IMR-90 (cell line): ENCODE results near the gene TAF1B. TPM values are rescaled to one million over a fixed set of nuclear protein-coding genes. Genes with fewer than 3 reads are reported as not detected.
"Not testable (repeated sequence)": the region's sequence is repeated elsewhere in the genome, so short reads cannot be mapped to it uniquely, and the experiment has no call there.

Source experiments
- ATAC-seq: fragments of 200-7000 bp; cut with Tn5 transposase; 2 replicates; pipeline ENCODE4 v1.9.1; 2020; ENCODE audit warnings: low read depth, mild to moderate bottlenecking, moderate library complexity
- BruUV-seq: library from RNA; stranded (reverse); fragments of 400-500 nt; replicated peaks from 2 replicates; lab custom pipeline; 2021; lab: Mats Ljungman, UMichigan
- CTCF ChIA-PET: fragments of 300-600 bp; formaldehyde crosslinking; extraction: SDS; loops from one replicate; lab custom pipeline; 2021; ENCODE audit warnings: antibody characterized with exemption; lab: Yijun Ruan, JAX
- POLR2A ChIA-PET: fragments of 300-600 bp; sonication (Branson Sonifier 250); formaldehyde crosslinking; loops from one replicate; lab custom pipeline; 2022; ENCODE audit warnings: antibody characterized with exemption; ENCODE audit not compliant: unreplicated experiment; lab: Charles Lee
- DNase-seq: peaks from one replicate; pipeline ENCODE4 v3.0.0; 2013
- H2AFZ ChIP-seq: replicated peaks from 2 replicates; pipeline ENCODE3; 2013; ENCODE audit warnings: low read length, mild to moderate bottlenecking; ENCODE audit not compliant: poor library complexity
- H2AK5ac ChIP-seq: 2 replicates; pipeline ENCODE4 v1.6.1; 2013; ENCODE audit warnings: low read depth, low read length, inconsistent platforms
- H2AK9ac ChIP-seq: replicated peaks from 2 replicates; pipeline ENCODE3; 2013; ENCODE audit warnings: mild to moderate bottlenecking, low read depth, low read length, moderate library complexity; ENCODE audit not compliant: poor library complexity
- H2BK120ac ChIP-seq: 2 replicates; pipeline ENCODE4 v1.6.1; 2013; ENCODE audit warnings: low read depth, low read length, inconsistent platforms
- H2BK15ac ChIP-seq: 3 replicates; pipeline ENCODE4 v1.6.1; 2013; ENCODE audit warnings: low read depth, low read length, inconsistent platforms
- H2BK20ac ChIP-seq: 2 replicates; pipeline ENCODE4 v1.6.1; 2013; ENCODE audit warnings: low read depth, mild to moderate bottlenecking, inconsistent platforms, low read length, moderate library complexity
- H2BK5ac ChIP-seq: 2 replicates; pipeline ENCODE4 v1.6.1; 2013; ENCODE audit warnings: mild to moderate bottlenecking, low read depth, low read length, inconsistent platforms; ENCODE audit not compliant: poor library complexity, severe bottlenecking
- H3K14ac ChIP-seq: replicated peaks from 2 replicates; pipeline ENCODE4 v1.6.1; 2013; ENCODE audit warnings: low read depth, low read length, inconsistent platforms
- H3K18ac ChIP-seq: 2 replicates; pipeline ENCODE4 v1.6.1; 2013; ENCODE audit warnings: low read depth, low read length, control low read depth
- H3K23ac ChIP-seq: 2 replicates; pipeline ENCODE4 v1.6.1; 2013; ENCODE audit warnings: low read depth, low read length, inconsistent platforms
- H3K27ac ChIP-seq: 2 replicates; pipeline ENCODE4 v1.5.1; 2013; ENCODE audit warnings: mild to moderate bottlenecking, control low read depth, low read length; ENCODE audit not compliant: insufficient read depth
- H3K27me3 ChIP-seq: 2 replicates; pipeline ENCODE4 v1.6.1; 2013; ENCODE audit warnings: low read length; ENCODE audit not compliant: control insufficient read depth, insufficient read depth
- H3K36me3 ChIP-seq: 2 replicates; pipeline ENCODE4 v1.6.1; 2013; ENCODE audit warnings: low read length, mixed read lengths; ENCODE audit not compliant: control insufficient read depth, insufficient read depth
- H3K4ac ChIP-seq: 2 replicates; pipeline ENCODE4 v1.6.1; 2013; ENCODE audit warnings: low read depth, low read length, inconsistent platforms
- H3K4me1 ChIP-seq: 2 replicates; pipeline ENCODE4 v1.6.1; 2013; ENCODE audit warnings: low read length, mixed read lengths; ENCODE audit not compliant: control insufficient read depth, insufficient read depth
- H3K4me2 ChIP-seq: 2 replicates; pipeline ENCODE4 v1.6.1; 2013; ENCODE audit warnings: low read depth, mild to moderate bottlenecking, control low read depth, low read length, moderate library complexity
- H3K4me3 ChIP-seq: 2 replicates; pipeline ENCODE4 v1.5.1; 2013; ENCODE audit warnings: low read depth, mild to moderate bottlenecking, control low read depth, low read length, moderate library complexity; ENCODE audit not compliant: insufficient read depth
- H3K56ac ChIP-seq: 2 replicates; pipeline ENCODE4 v1.6.1; 2013; ENCODE audit warnings: low read length, inconsistent platforms; ENCODE audit not compliant: insufficient read depth; ENCODE audit errors: extremely low read depth
- H3K79me1 ChIP-seq, 2 experiments: 2 replicates each; pipeline ENCODE4 v1.6.1; 2013; ENCODE audit warnings: low read length in 2 of 2, inconsistent platforms in 1 of 2, low read depth in 1 of 2
- H3K9ac ChIP-seq: 2 replicates; pipeline ENCODE4 v1.6.1; 2013; ENCODE audit warnings: low read depth, low read length, control low read depth
- H3K9me1 ChIP-seq: 2 replicates; pipeline ENCODE4 v1.6.1; 2013; ENCODE audit warnings: low read length, inconsistent platforms; ENCODE audit not compliant: insufficient read depth
- H3K9me3 ChIP-seq: 2 replicates; pipeline ENCODE4 v1.6.1; 2013; ENCODE audit warnings: low read length; ENCODE audit not compliant: control insufficient read depth, insufficient read depth
- H4K20me1 ChIP-seq: 2 replicates; pipeline ENCODE4 v1.6.1; 2013; ENCODE audit warnings: low read length, inconsistent platforms; ENCODE audit not compliant: insufficient read depth
- H4K5ac ChIP-seq: 2 replicates; pipeline ENCODE4 v1.6.1; 2013; ENCODE audit warnings: mild to moderate bottlenecking, low read depth, low read length, control low read depth
- H4K8ac ChIP-seq, 2 experiments: 2 replicates each; pipeline ENCODE4 v1.6.1; 2013; ENCODE audit warnings: low read depth in 2 of 2, low read length in 2 of 2, control low read depth in 1 of 2, inconsistent platforms in 1 of 2
- H4K91ac ChIP-seq: 2 replicates; pipeline ENCODE4 v1.6.1; 2013; ENCODE audit warnings: low read depth, low read length, inconsistent platforms; ENCODE audit not compliant: insufficient read depth
- WGBS, 2 experiments: methylation state at CpG; one replicate each; pipeline versions ENCODE4 v1.1.5 to v1.1.7; 2013; ENCODE audit warnings: missing lambda C conversion rate in 2 of 2; ENCODE audit not compliant: insufficient read length in 1 of 2; ENCODE audit errors: extremely low coverage in 2 of 2; 5-methylcytosine and 5-hydroxymethylcytosine counted together
- dilution Hi-C: fragments of 300-500 bp; cut with HindIII; formaldehyde crosslinking; loops from one replicate; pipeline ENCODE4 v1.14.3; 2018; ENCODE audit warnings: low sequenced_read_pairs; ENCODE audit not compliant: unreplicated experiment
- in situ Hi-C: fragments of 300-500 bp; cut with MboI; formaldehyde crosslinking; loops from 3 replicates; pipeline ENCODE4 v1.14.3; 2019; ENCODE audit warnings: low sequenced_read_pairs, inconsistent platforms, mixed read lengths
- intact Hi-C: fragments of 100-400 bp; cut with micrococcal nuclease; formaldehyde crosslinking; loops from 2 replicates; pipeline ENCODE4 v1.10.0; 2022
- polyA plus RNA-seq, 3 experiments: library from polyadenylated mRNA; depleted of rRNA; stranded (reverse); fragments of >200 nt; gene quantifications; 2 replicates each; pipeline ENCODE4 v1.2.3, GENCODE V29; 2012; ENCODE audit warnings: low replicate concordance in 1 of 3
- total RNA-seq: library from RNA; depleted of rRNA; stranded (reverse); fragments of >200 nt; gene quantifications from 2 replicates; pipeline ENCODE4 v1.2.3, GENCODE V29; 2012

The TAF1B gene
- total and polyA plus RNA-seq, 2 of the 4 experiments (the other 2 are of a cell fraction), result 8.4 to 19.9 TPM

DNA sequence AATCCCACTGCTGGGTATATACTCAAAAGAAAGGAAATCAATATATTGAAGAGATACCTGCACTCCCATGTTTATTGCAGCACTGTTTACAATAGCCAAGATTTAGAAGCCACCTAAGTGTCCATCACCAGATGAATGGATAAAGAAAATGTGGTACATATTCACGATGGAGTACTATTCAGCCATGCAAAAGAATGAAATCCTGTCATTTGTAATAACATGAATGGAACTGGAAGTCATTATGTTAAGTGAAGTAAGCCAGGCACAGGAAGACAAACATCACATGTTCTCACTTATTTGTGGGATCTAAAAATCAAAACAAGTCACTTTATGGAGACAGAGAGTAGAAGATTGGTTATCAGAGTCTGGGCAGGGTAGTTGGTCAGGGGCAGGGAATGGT, 8.2 kb upstream of the TAF1B start:
- CTCF ChIA-PET, result not testable (repeated sequence)
- WGBS, 2 experiments, result no CpG with 5 or more reads among the region's 1 CpG

More for the DNA sequence above, 8.2 kb upstream of the TAF1B start:
- H3K9ac ChIP-seq, H4K8ac ChIP-seq, H3K56ac ChIP-seq, H2AK9ac ChIP-seq, H3K9me1 ChIP-seq, H2AK5ac ChIP-seq, H4K91ac ChIP-seq, H3K14ac ChIP-seq, H3K27ac ChIP-seq, H3K27me3 ChIP-seq, H2AFZ ChIP-seq, H3K36me3 ChIP-seq, H3K79me1 ChIP-seq, H3K4ac ChIP-seq, BruUV-seq, H3K4me1 ChIP-seq, H4K5ac ChIP-seq, H3K18ac ChIP-seq, H3K9me3 ChIP-seq, H3K4me3 ChIP-seq, H2BK5ac ChIP-seq, H2BK15ac ChIP-seq, dilution Hi-C loops, H2BK120ac ChIP-seq, intact Hi-C loops, H4K20me1 ChIP-seq, H3K23ac ChIP-seq, in situ Hi-C loops, ATAC-seq, H2BK20ac ChIP-seq, DNase-seq, POLR2A ChIA-PET, H3K4me2 ChIP-seq: not testable (repeated sequence)
